ENCODE results near the gene CTAG2.
"Not testable (repeated sequence)": the region's sequence is repeated elsewhere in the genome, so short reads cannot be mapped to it uniquely, and the experiment has no call there.

- not testable (repeated sequence) for TF ChIP-seq TAF1 (IDR thresholded peaks at IDR 0.05; ENCODE audit: borderline replicate concordance, low read depth, low read length); POLR2A (IDR thresholded peaks at IDR 0.05; ENCODE audit: low read depth, low read length)
Measured at GRCh38 chrX:154690438-154690837, 37.1 kb upstream of the CTAG2 start.

All from GM12892 (cell line).